NT2/D1 (cell line): Measurements from ENCODE around the gene PTPRK.

Experiments
- SUZ12 ChIP-seq: IDR thresholded peaks from 2 replicates; pipeline ENCODE4 v1.6.1; 2011; ENCODE audit not compliant: insufficient read length, insufficient read depth; ENCODE audit errors: extremely low read depth
- ZNF274 ChIP-seq: IDR thresholded peaks from 2 replicates; pipeline ENCODE4 v1.6.1; 2011; ENCODE audit warnings: mild to moderate bottlenecking, low read depth, low read length

- TF ChIP-seq ZNF274 (no peak), SUZ12 (no peak)
Observed at GRCh38 chr6:128024046-128024445, 496.4 kb downstream of the PTPRK start.
